ENCODE measurements around the gene NFKB2.
A peak's percentile ranks its signal among the peaks of the same experiment; 100 is the strongest.

The NFKB2 gene

GRCh38 chr10:102395400-102396316 lies at the start of gene NFKB2:
TSS of gene NFKB2 (plus strand) at chr10:102395705. CDS start at chr10:102395960, 255 bp downstream.
- peak; percentile 90 for DNase-seq (ENCODE audit: low spot score)

- no peak for DNase-seq (ENCODE audit: low spot score)
Observed at GRCh38 chr10:102347236-102347828, 48.2 kb upstream of the NFKB2 start.

DNA sequence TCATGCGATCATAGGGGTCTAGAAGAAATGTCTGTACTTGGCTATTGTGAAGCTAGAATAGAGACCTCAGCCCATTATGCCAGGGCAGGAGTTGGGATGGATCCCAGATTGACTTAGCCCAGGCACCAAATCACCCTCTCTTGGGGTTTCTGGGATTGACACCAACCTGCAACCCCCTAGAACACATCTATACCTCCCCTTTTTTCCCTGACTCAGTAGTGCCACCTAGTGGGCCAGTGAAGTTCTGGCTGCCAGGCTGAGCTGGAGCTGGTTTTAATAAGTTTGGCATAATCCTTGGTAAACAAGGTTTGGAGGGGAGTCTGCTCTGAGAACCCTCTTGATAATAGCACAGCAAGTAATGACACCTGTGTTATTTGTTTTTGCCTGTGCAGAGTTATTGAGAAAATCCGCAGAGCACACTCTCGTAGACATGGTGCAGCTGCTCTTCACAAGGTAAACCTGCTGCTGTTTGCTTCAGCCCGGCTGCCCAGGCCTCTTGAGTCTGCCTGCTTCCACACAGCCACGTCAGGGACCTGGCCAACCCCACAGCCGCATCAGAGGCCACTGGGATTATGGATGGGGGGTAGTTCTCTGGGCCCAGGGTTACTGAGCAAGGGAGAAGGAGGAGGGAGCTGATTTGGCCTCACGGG lies 43.3 kb upstream of the NFKB2 start:
- DNase-seq (ENCODE audit: low spot score): peak; percentile 76

- no peak for DNase-seq (ENCODE audit: low spot score)
Observed at GRCh38 chr10:102354451-102354850, 41.1 kb upstream of the NFKB2 start.

DNA sequence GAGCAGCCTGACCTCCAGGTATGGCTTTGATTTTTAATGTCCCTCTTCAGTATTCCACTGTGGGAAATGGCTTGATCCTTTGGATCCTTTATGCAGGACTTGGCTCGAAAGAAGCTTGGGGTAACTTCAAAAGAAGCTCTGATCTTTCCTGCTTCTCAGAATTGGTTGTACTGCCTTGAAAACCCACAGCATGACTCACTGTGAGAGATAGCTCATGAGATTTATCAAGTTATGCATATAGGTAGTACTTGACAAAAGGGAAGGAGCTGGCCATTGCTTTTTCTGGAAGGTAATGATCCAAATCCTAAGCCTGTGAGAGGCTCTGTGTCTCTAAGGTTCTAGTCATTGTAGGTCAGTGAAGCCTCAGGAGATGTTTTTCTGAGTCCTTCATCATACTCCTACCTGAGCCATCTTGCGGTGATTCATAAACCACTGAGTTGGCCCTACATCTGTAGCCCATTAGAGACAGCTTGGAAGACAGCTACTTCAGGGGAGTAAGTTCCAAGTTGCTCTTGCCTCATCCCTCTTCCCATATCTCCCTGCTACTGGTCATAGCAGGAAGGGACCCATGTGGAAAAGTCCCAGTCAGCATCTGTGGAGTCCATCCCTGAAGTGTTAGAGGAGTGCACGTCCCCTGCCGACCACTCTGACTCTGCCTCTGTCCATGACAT lies 36.7 kb upstream of the NFKB2 start:
- DNase-seq (ENCODE audit: low spot score): no peak

DNA sequence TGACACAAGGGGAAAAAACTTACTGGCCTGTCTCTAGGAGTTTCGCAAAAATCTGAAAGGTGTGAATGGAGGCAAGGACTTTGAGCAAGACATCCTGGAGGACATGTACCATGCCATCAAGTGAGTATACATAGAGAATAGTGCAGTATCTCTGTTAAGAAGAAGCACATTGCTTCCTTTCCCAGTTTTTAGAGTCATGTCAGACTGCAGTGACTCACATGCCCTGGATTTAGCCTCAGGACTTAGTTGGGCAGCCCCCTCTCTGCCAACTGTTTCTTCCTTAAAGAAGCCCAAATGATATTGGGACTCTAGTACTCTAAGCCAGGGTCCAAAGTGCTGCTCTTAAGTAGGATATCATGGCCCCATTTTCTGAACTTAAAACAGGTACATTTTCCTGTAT lies 28.1 kb upstream of the NFKB2 start:
- DNase-seq (ENCODE audit: low spot score): no peak

- DNase-seq (ENCODE audit: low spot score): no peak
Observed at GRCh38 chr10:102368077-102368476, 27.4 kb upstream of the NFKB2 start.

DNA sequence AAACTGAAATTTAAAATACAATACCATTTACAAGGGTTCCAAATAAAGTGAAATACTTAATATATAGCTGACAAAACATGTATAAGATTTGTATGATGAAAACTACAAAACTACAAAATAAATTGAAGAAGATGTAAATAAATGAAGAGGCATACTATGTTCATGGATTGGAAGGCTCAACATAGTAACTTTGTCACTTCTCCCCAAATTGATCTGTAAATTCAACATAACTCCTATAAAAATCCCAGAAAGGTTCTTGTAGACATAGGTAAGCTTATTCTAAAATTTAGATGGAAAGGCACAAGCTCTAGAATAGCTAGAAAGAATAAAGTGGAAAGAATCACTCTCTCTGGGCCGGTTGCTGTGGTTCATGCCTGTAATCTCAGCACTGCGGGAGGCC lies 24.2 kb upstream of the NFKB2 start:
- no peak for DNase-seq (ENCODE audit: low spot score)

GRCh38 chr10:102375250-102375649 lies 20.3 kb upstream of the NFKB2 start:
- DNase-seq (ENCODE audit: low spot score): no peak

DNA sequence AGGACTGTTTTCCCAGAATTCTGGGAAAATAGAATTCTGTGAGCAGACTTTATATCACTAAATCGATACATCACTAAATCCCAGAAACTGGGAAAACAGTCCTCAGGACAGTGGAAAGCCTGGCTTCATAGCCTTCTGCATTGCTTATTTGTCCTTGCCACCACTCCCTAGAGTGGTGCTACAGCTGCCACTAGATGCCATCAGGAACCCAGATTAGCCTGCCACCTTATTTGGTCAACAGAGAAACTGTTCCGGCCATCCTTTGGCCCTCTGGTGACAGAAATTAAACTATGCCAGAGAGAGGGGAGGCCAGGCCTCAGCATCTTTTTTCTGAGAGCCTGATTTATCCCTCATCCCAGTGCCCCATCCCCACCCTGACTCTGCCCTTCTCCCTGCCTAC lies 19.6 kb upstream of the NFKB2 start:
- no peak for DNase-seq (ENCODE audit: low spot score)

GRCh38 chr10:102376901-102377300 lies 18.6 kb upstream of the NFKB2 start:
- no peak for DNase-seq (ENCODE audit: low spot score)

GRCh38 chr10:102379383-102379782 lies 16.1 kb upstream of the NFKB2 start:
- DNase-seq (ENCODE audit: low spot score): no peak

- DNase-seq (ENCODE audit: low spot score): no peak
Observed at GRCh38 chr10:102381983-102382382, 13.5 kb upstream of the NFKB2 start.

GRCh38 chr10:102382871-102383270 lies 12.6 kb upstream of the NFKB2 start:
- DNase-seq (ENCODE audit: low spot score): no peak

GRCh38 chr10:102384053-102384452 lies 11.5 kb upstream of the NFKB2 start:
- peak; percentile 5 for DNase-seq (ENCODE audit: low spot score)

DNA sequence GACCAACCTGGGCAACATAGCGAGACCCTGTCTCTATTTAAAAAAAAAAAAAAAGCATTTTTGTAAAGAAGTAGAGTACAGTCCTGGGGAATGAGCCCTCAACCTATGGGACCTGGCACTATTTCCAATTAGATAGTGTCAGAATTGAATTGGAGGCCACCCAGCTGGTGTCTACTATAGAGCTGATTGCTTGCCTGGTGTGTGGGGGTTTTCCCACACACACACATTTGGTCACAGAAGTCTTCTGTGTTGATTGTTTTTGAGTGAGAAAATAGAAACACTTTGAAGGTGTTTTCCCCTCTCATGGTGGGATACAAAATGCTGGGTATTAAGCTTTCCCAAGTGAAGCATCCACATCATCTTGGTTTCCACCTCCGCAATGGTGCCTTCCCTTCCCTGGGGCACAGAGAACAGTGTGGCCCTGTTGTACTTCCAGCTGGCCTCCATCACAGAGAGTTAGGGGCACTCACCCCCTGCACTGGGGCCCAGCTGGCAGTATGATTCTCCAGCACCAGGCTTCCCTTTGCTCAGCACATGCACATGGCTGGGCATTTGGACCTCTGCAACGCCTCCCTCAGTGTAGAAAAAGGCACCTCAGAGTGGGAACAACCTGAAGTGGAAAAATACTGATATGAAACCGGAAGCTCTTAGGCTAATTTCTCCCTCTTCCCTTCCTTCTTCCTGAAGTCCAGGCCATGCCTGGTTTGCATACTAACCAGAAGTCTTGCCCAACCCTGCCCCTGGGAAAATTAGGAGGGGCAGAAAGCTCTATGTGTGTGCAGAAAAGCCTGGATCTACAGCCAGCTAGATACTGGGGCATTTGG lies 10.7 kb upstream of the NFKB2 start:
- no peak for DNase-seq (ENCODE audit: low spot score)

DNA sequence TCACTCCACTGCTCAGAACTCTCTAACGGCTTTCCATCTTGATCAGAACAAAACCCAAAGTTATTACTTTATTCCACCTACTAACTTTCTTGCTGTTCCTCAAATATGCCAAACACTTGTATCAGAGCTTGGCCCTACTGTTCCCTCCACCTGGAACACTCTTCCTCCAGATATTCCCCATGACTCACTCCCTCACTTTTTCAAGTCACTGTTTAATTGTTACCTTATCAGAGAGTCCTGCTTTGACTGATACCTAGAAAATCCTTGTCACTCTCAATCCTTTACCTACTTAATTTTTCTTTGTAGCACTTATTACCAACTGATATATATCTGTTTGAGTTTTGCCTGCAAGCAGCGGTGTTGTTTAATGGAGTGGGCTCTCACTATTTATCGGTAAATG lies 5.6 kb upstream of the NFKB2 start:
- no peak for DNase-seq (ENCODE audit: low spot score)

DNA sequence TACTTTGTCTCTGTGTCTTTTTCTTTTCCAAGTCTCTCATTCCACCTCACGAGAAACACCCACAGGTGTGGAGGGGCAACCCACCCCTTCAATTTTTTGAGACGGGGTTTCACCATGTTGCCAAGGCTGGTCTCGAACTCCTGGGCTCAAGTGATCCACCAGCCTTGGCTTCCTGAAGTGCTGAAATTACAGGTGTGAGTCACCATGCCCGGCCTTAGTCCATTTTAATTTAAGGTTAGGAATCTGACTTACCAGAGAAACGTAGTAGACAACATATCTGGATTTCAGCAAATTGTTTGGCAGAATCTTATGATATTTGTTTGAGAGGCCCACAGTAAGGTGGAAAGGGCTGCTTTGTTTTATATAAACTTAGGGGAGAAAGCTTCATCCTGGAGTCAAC lies 3.2 kb upstream of the NFKB2 start:
- DNase-seq (ENCODE audit: low spot score): no peak

- no peak for DNase-seq (ENCODE audit: low spot score)
Observed at GRCh38 chr10:102393411-102394078, 2.0 kb upstream of the NFKB2 start.

- peak; percentile 98 for DNase-seq (ENCODE audit: low spot score)
Observed at GRCh38 chr10:102394079-102394800, 1.3 kb upstream of the NFKB2 start.
